GM21619 (cell line): ENCODE data around the gene CHST8.
A peak's percentile ranks its signal among the peaks of the same experiment; 100 is the strongest.

Experiments
- ATAC-seq: cut with Tn5 transposase; IDR thresholded peaks from one replicate; pipeline ENCODE4 v1.9.1; 2021; ENCODE audit not compliant: unreplicated experiment

Gene CHST8

DNA sequence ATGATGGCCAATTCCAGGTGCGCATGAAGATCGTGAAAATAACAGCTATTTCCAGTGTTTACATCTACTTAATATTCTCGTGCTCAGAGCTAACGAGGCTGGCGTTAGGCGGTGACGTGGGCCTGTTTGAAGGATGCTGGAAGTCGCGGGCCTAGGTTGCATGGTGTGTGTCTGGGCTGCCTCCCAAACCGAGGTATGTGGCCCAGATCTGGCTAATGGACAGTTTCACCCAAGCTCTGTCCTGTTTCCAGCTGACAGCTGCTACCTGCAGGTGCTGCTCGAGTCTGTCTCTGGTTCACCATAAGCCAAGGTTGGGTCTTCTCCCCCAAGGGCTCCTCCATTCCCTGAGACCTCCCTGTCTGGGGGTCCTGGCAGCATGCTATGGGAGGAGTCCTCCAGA is 134.4 kb downstream of the CHST8 start:
- ATAC-seq, result no peak

DNA sequence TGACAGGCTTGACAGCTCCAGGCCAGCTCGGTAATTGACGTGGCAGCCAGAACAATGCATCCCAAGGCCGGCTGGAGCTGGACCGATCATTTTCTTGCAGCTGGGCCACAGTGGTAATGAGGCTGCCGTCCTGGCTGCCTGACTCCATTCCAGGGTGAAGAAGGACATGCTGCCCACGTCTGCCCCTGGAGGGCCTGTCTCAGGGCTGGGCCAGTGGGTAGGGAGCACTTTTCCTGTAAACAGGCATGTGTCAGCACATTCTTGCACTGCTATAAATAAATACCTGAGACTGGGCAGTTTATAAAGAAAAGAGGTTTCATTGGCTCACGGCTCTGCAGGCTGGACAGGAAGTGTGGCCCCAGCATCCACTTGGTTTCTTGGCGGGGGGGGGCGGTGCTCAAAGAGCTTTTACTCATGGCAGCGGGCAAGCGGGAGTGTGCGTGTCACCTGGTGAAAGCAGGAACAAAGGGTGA is 136.8 kb downstream of the CHST8 start:
- no peak for ATAC-seq

DNA sequence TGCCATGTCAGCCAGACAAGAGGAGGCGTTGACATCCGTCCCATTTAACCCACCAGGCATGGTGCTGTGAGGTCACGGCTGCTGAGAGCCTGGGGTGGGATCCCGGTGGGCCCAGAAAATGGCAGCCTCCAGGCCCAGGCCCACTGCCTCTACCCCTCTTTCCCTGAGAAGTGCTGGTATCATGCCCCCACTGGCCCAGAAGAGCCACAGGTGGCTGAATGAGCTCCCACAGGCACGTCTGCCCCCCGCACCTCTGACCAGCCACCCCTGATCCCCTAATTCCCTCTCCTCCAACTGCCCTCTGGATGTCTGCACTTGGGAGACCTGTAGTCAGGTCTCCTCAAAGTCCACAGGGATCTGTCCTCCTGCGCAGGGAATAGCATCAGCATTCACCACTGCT is 137.6 kb downstream of the CHST8 start:
- no peak for ATAC-seq

DNA sequence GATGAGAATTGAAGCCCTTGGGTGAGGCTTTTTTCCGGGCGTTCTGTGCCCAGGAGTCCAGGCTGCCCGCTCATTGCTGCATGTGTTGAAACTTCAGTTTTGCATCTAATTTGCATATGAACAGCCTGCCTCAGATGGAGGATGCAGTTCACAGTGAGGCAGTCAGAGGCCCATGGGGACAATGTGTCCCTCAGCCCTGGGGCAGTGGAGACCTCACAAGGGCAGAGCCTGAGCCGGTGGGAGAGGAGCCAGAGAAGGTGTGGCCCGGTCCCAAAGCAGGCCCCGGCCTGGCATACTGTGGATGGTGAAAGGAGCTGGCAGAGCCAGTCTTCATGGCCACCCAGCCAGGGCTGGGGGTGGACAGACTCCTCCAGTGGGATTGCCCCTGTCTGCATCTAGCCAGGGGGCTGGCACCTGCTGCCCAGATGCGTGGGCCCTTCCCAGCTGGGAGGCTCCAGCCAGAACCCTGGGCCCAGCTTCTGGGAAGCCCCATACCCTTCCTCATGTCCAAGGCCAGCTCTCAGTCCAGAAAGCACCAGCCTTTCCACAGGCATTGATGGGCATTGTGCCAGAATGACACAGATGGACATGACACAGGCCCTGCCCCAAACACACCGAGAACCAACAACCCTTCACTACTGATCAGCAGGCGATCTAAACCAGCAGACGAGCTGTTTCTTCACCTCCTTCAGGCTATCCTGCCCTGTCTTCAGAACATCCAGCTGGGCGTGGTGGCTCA is 142.0 kb downstream of the CHST8 start:
- ATAC-seq, result no peak

GRCh38 chr19:33766623-33767022 is 144.9 kb downstream of the CHST8 start:
- no peak for ATAC-seq

- ATAC-seq, result no peak
Observed at GRCh38 chr19:33767898-33768413, 146.2 kb downstream of the CHST8 start.

GRCh38 chr19:33769208-33769607 is 147.5 kb downstream of the CHST8 start:
- ATAC-seq, result no peak

DNA sequence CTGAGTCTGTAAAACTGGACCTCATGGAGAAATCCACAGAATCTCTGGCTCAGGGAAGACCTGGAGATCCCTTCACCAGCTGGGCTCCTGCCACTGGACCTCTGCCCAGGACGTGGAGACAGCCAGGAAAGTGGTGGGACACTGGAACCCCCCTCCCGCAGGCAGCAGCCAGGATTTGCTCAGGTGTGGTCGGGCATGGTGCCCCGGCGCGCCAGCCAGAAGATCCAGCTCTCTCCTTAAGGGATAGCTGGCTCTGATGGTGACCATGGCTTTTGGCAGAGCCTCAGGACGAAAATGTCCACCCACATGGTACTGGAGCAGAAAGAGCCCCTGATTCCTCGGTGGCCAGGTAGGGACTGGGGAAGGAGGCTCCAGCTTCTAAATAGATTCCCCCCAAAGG is 148.4 kb downstream of the CHST8 start:
- no peak for ATAC-seq

GRCh38 chr19:33771384-33772101 is 149.8 kb downstream of the CHST8 start:
- ATAC-seq, result peak; percentile 44

DNA sequence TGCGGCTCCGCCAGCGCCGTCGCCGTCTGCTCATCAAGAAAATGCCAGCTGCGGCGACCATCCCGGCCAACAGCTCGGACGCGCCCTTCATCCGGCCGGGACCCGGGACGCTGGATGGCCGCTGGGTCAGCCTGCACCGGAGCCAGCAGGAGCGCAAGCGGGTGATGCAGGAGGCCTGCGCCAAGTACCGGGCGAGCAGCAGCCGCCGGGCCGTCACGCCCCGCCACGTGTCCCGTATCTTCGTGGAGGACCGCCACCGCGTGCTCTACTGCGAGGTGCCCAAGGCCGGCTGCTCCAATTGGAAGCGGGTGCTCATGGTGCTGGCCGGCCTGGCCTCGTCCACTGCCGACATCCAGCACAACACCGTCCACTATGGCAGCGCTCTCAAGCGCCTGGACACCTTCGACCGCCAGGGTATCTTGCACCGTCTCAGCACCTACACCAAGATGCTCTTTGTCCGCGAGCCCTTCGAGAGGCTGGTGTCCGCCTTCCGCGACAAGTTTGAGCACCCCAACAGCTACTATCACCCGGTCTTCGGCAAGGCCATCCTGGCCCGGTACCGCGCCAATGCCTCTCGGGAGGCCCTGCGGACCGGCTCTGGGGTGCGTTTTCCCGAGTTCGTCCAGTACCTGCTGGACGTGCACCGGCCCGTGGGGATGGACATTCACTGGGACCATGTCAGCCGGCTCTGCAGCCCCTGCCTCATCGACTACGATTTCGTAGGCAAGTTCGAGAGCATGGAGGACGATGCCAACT is 150.5 kb downstream of the CHST8 start:
- no peak for ATAC-seq

- ATAC-seq, result no peak
Observed at GRCh38 chr19:33772858-33773180, 151.1 kb downstream of the CHST8 start.

GRCh38 chr19:33773704-33774624 is 152.2 kb downstream of the CHST8 start:
- ATAC-seq, result no peak

GRCh38 chr19:33774751-33775150 is 153.0 kb downstream of the CHST8 start:
- no peak for ATAC-seq

GRCh38 chr19:33775731-33776487 is 154.2 kb downstream of the CHST8 start:
- no peak for ATAC-seq

- no peak for ATAC-seq
Observed at GRCh38 chr19:33777351-33777750, 155.6 kb downstream of the CHST8 start.

- no peak for ATAC-seq
Observed at GRCh38 chr19:33777753-33778088, 156.0 kb downstream of the CHST8 start.

GRCh38 chr19:33778089-33778791 is 156.5 kb downstream of the CHST8 start:
- peak; percentile 71 for ATAC-seq

- no peak for ATAC-seq
Observed at GRCh38 chr19:33779849-33780248, 158.1 kb downstream of the CHST8 start.

- ATAC-seq, result no peak
Observed at GRCh38 chr19:33780251-33780650, 158.5 kb downstream of the CHST8 start.
